ENCODE results near the gene GZMA.

Gene GZMA

GRCh38 chr5:55114061-55114460 lies 11.6 kb downstream of the GZMA start:
- TF ChIP-seq, protein P1, sequence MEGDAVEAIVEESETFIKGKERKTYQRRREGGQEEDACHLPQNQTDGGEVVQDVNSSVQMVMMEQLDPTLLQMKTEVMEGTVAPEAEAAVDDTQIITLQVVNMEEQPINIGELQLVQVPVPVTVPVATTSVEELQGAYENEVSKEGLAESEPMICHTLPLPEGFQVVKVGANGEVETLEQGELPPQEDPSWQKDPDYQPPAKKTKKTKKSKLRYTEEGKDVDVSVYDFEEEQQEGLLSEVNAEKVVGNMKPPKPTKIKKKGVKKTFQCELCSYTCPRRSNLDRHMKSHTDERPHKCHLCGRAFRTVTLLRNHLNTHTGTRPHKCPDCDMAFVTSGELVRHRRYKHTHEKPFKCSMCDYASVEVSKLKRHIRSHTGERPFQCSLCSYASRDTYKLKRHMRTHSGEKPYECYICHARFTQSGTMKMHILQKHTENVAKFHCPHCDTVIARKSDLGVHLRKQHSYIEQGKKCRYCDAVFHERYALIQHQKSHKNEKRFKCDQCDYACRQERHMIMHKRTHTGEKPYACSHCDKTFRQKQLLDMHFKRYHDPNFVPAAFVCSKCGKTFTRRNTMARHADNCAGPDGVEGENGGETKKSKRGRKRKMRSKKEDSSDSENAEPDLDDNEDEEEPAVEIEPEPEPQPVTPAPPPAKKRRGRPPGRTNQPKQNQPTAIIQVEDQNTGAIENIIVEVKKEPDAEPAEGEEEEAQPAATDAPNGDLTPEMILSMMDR (IDR thresholded peaks at IDR 0.05; ENCODE audit: low read depth, low read length) = no peak
- H3K4me3 ChIP-seq (ENCODE audit: low read depth, low read length) = no peak overlapping the region

DNA sequence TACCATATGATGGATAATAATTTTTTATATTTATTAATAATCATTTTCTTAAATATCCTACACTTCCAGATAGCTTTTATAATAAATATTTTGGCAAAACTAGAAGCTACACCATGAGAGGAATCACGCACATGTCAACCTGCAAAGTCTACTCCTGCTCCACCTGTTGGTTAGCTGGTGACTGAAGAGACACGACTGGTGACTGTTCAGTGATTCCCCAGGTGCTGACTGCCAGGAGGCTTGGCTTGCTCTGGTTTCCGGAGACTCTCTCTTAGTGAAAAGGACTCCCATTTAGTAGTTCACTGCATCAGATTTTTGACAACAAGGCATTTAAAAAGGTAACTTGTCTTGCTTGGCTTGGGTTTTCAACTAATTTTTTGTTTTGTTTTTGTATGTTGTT lies 20.9 kb downstream of the GZMA start:
- TF ChIP-seq, protein P1 (IDR thresholded peaks at IDR 0.05; ENCODE audit: low read depth, low read length) = no peak
- no peak overlapping the region for H3K4me3 ChIP-seq (ENCODE audit: low read depth, low read length)

DNA sequence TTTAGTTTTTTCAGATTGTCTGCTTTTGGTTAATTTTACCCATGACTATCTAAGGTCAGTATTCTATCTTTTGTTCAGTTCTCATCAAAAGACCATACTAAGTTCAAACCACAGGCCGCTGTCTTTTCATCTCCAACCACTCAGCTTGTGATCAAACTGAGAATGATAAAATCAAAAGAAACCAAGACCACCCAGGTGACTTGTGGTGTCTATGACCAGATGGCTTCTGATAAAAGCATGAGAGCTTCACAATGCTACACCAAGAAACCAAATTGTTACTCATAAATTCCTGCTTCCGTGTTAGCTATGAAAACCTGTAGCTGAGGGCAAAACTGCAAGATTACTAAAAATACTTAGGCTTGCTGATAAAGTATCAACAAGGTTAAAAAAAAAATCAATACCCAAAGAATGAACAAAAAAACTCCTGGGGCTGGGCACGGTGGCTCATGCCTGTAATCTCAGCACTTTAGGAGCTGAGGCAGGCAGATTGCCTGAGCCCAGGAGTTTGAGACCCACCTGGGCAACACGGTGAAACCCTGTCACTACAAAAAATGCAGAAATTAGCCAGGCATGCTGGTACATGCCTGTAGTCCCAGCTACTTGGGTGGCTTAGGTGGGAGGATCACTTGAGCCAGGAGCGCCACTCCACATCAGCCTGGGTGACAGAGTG lies 31.7 kb downstream of the GZMA start:
- TF ChIP-seq, protein P1 (IDR thresholded peaks at IDR 0.05; ENCODE audit: low read depth, low read length) = no peak
- no peak overlapping the region for H3K4me3 ChIP-seq (ENCODE audit: low read depth, low read length)

GRCh38 chr5:55136521-55136920 lies 34.1 kb downstream of the GZMA start:
- TF ChIP-seq, protein P1 (IDR thresholded peaks at IDR 0.05; ENCODE audit: low read depth, low read length) = no peak
- no peak overlapping the region for H3K4me3 ChIP-seq (ENCODE audit: low read depth, low read length)

- H3K4me3 ChIP-seq (ENCODE audit: low read depth, low read length) = no peak overlapping the region
- TF ChIP-seq, protein P1 (IDR thresholded peaks at IDR 0.05; ENCODE audit: low read depth, low read length) = no peak
Measured at GRCh38 chr5:55140908-55141665, 38.6 kb downstream of the GZMA start.

DNA sequence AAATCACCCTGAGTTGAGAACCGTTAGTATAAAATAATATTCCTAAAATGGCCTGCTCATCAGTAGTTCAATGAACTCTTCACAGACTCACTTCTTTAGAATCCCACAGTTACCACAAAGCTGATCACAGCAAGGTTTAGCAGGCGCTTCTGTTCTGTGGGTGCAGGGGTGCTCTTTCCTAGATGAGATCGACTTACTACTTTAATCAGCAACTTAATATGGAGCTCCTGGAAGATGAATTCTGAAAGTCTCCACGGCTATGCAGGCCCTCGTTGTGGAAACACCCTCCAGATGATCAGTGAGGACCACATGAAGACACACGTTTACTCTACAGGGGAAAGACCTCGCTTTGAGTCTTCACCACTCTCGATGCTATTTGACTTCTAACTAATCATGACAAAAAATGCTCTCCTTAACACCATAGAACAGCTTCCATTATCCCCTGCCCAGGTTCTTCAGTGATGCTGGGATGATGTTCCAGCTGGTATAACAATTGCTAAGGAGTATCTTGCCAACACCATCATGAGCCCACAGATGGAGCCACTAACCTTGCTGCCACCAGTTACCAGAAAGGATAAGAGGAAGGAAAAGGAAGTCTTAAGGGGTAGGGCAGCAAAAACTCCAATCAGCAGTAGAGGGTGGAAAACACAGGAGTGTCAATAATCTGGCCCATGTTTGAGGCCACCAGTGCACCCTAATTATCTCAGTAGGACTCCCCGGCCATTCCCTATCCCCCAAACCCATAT lies 39.7 kb downstream of the GZMA start:
- TF ChIP-seq, protein P1 (IDR thresholded peaks at IDR 0.05; ENCODE audit: low read depth, low read length) = no peak
- no peak overlapping the region for H3K4me3 ChIP-seq (ENCODE audit: low read depth, low read length)

- TF ChIP-seq, protein P1 (IDR thresholded peaks at IDR 0.05; ENCODE audit: low read depth, low read length) = no peak
- no peak overlapping the region for H3K4me3 ChIP-seq (ENCODE audit: low read depth, low read length)
Measured at GRCh38 chr5:55143624-55144023, 41.2 kb downstream of the GZMA start.

Data from WI38 (cell line).